Body of pancreas (tissue), 4 donors: ENCODE measurements around the gene CD74. TPM values are rescaled to one million over a fixed set of nuclear protein-coding genes. Genes with fewer than 3 reads are reported as not detected.

Experiments used
- ATAC-seq: fragments of 150-250 bp; one replicate; pipeline ENCODE4 v1.9.1; 2016
- DNase-seq, 4 donors: peaks; one replicate each; pipeline ENCODE4 v3.0.0-alpha.2; 2019
- H3K27ac ChIP-seq, 4 donors: fragments of 200-600 bp; sonication (generic); 1 replicate in 3 of 4; 2 replicates in 1 of 4; pipeline versions ENCODE4 v1.5.1 to v1.6.1; 2016 to 2019; ENCODE audit warnings: mild to moderate bottlenecking in 1 of 4, mixed read lengths in 1 of 4, moderate library complexity in 1 of 4
- H3K27me3 ChIP-seq, 2 donors: fragments of 200-600 bp; sonication (generic); one replicate each; pipeline ENCODE4 v1.6.0; 2016; ENCODE audit warnings: mild to moderate bottlenecking in 1 of 2
- H3K36me3 ChIP-seq, 2 donors: fragments of 200-600 bp; sonication (generic); replicated peaks in 1 of 2; 2 replicates each; pipeline ENCODE4 v1.5.1; 2016; ENCODE audit warnings: low read depth in 2 of 2; ENCODE audit not compliant: insufficient read depth in 1 of 2
- H3K4me1 ChIP-seq: fragments of 200-600 bp; sonication (generic); one replicate; pipeline ENCODE4 v1.6.0; 2016
- H3K4me3 ChIP-seq, 2 donors: fragments of 200-600 bp; sonication (generic); 1 replicate in 1 of 2; 2 replicates in 1 of 2; pipeline ENCODE4 v1.5.1; 2016 to 2019
- H3K9me3 ChIP-seq, 3 donors: fragments of 200-600 bp; sonication (generic); 1 replicate in 2 of 3; 2 replicates in 1 of 3; pipeline ENCODE4 v1.5.1; 2016
- CTCF ChIP-seq, 7 experiments: fragments of 450-650 bp in 4 of 7; fragments of 200-600 bp in 3 of 7; sonication (generic) in 3 of 7; IDR thresholded peaks; one replicate each; pipeline ENCODE4 v1.5.1; 2016 to 2019; ENCODE audit warnings: antibody characterized with exemption in 7 of 7
- POLR2A ChIP-seq, 3 donors: fragments of 450-650 bp; IDR thresholded peaks; one replicate each; pipeline ENCODE4 v1.6.1; 2016; ENCODE audit warnings: antibody characterized with exemption in 3 of 3, mild to moderate bottlenecking in 2 of 3
- whole genome bisulfite sequencing, 2 donors: methylation state at CpG; one replicate each; pipeline ENCODE4 v1.1.5; 2017; 5-methylcytosine and 5-hydroxymethylcytosine counted together
- intact Hi-C: fragments of 100-400 bp; cut with DNase I; formaldehyde crosslinking; loops from one replicate; pipeline ENCODE4 v1.15.1; 2023
- total RNA-seq, 2 donors: library from RNA; depleted of rRNA; stranded (reverse); fragments of >200 nt; gene quantifications; one replicate each; pipeline ENCODE4 v1.1.0, GENCODE V29; 2016

The CD74 gene
- total RNA-seq, 2 donors from 2014 or later: 130 to 405 TPM

GRCh38 chr5:150447188-150447587 lies 34.5 kb upstream of the CD74 start:
- peaks cover 22% of the 10 kb centered on the region for H3K4me1 ChIP-seq
- H3K27ac ChIP-seq: no peak overlapping the region
- intact Hi-C loops: no loop called here
- H3K36me3 ChIP-seq: peaks cover 15 to 39% of the 10 kb centered on the region in 2 donors
- no peak for DNase-seq
- TF ChIP-seq CTCF (IDR thresholded peaks at IDR 0.05) (no peak), POLR2A (IDR thresholded peaks at IDR 0.05) (no peak)
- 85% methylated on average over 6 of the region's 6 CpGs for WGBS, 2 donors
- no peak for ATAC-seq
- no peaks in the 10 kb centered on the region for H3K27me3 ChIP-seq
- no peak overlapping the region for H3K4me3 ChIP-seq
- no peaks in the 10 kb centered on the region for H3K9me3 ChIP-seq

- WGBS, 2 donors: 86 to 96% methylated on average over 4 to 6 of the region's 6 CpGs
- Histone ChIP-seq H3K4me3 (no peak overlapping the region), H3K9me3 (no peaks in the 10 kb centered on the region), H3K36me3 (peaks cover 15 to 39% of the 10 kb centered on the region in 2 donors), H3K4me1 (peaks cover 22% of the 10 kb centered on the region), H3K27me3 (no peaks in the 10 kb centered on the region), H3K27ac (no peak overlapping the region)
- TF ChIP-seq CTCF (IDR thresholded peaks at IDR 0.05) (no peak), POLR2A (IDR thresholded peaks at IDR 0.05) (no peak)
- intact Hi-C loops: no loop called here
- DNase-seq (no peak), ATAC-seq (no peak)
Measured at GRCh38 chr5:150446583-150446982, 33.9 kb upstream of the CD74 start.

GRCh38 chr5:150446088-150446487 lies 33.4 kb upstream of the CD74 start:
- Histone ChIP-seq H3K27ac (no peak overlapping the region), H3K9me3 (no peaks in the 10 kb centered on the region), H3K27me3 (no peaks in the 10 kb centered on the region), H3K4me1 (peaks cover 22% of the 10 kb centered on the region), H3K4me3 (no peak overlapping the region), H3K36me3 (peaks cover 15 to 39% of the 10 kb centered on the region in 2 donors)
- 66 to 70% methylated on average over 2 of the region's 2 CpGs for whole genome bisulfite sequencing, 2 donors
- TF ChIP-seq POLR2A (IDR thresholded peaks at IDR 0.05) (no peak), CTCF (IDR thresholded peaks at IDR 0.05) (no peak)
- intact Hi-C loops: no loop called here
- no peak for DNase-seq
- no peak for ATAC-seq

GRCh38 chr5:150444770-150445169 lies 32.1 kb upstream of the CD74 start:
- Histone ChIP-seq H3K4me1 (peaks cover 22% of the 10 kb centered on the region), H3K27ac (no peak overlapping the region), H3K27me3 (no peaks in the 10 kb centered on the region), H3K9me3 (no peaks in the 10 kb centered on the region), H3K4me3 (no peak overlapping the region), H3K36me3 (peaks cover 15 to 39% of the 10 kb centered on the region in 2 donors)
- intact Hi-C loops: no loop called here
- TF ChIP-seq CTCF (IDR thresholded peaks at IDR 0.05) (no peak), POLR2A (IDR thresholded peaks at IDR 0.05) (no peak)
- WGBS, 2 donors: 79 to 93% methylated on average over 7 to 9 of the region's 9 CpGs
- ATAC-seq (no peak), DNase-seq (no peak)

- intact Hi-C loops: no loop called here
- no peaks in the 10 kb centered on the region for H3K27me3 ChIP-seq
- H3K36me3 ChIP-seq: peaks cover 15 to 39% of the 10 kb centered on the region in 2 donors
- ATAC-seq: no peak
- H3K4me1 ChIP-seq: peaks cover 20% of the 10 kb centered on the region
- H3K4me3 ChIP-seq: no peak overlapping the region
- 77 to 81% methylated on average over 15 of the region's 15 CpGs for WGBS, 2 donors
- H3K9me3 ChIP-seq: no peaks in the 10 kb centered on the region
- H3K27ac ChIP-seq: no peak overlapping the region
- DNase-seq: no peak
- TF ChIP-seq POLR2A (IDR thresholded peaks at IDR 0.05) (no peak), CTCF (IDR thresholded peaks at IDR 0.05) (no peak)
Measured at GRCh38 chr5:150443242-150444075, 30.7 kb upstream of the CD74 start.
